Stimulated activated naive B cell treated with anti-CD40 and anti-IgM and Interleukin-4, amounts not matched to agents 10 μg/mL and 1 μg/mL and 100 μg/mL, for 72 hours (primary cell): Measurements from ENCODE around the gene RGSL1.

Experiments used
- ATAC-seq, 2 donors: fragments of 150-1000 bp; cut with Tn5 transposase; replicated peaks; 2 replicates each; pipeline ENCODE4 v1.10.0; 2021; ENCODE audit warnings: moderate library complexity in 1 of 2
- DNase-seq: peaks from one replicate; pipeline ENCODE4 v3.0.0; 2021
- H3K27ac Mint-ChIP-seq: one replicate; pipeline ENCODE4 v1.8.0; 2022; ENCODE audit warnings: mild to moderate bottlenecking, mixed read lengths
- H3K27me3 Mint-ChIP-seq, 2 donors: one replicate each; pipeline ENCODE4 v1.8.0; 2022; ENCODE audit warnings: mixed read lengths in 2 of 2
- H3K36me3 Mint-ChIP-seq, 2 donors: one replicate each; pipeline ENCODE4 v1.8.0; 2022; ENCODE audit warnings: mixed read lengths in 2 of 2, mild to moderate bottlenecking in 1 of 2
- H3K4me1 Mint-ChIP-seq, 2 donors: one replicate each; pipeline ENCODE4 v1.8.0; 2022; ENCODE audit warnings: mixed read lengths in 2 of 2, mild to moderate bottlenecking in 1 of 2
- H3K4me3 Mint-ChIP-seq, 2 donors: one replicate each; pipeline ENCODE4 v1.8.0; 2022; ENCODE audit warnings: mild to moderate bottlenecking in 2 of 2, mixed read lengths in 2 of 2, moderate library complexity in 1 of 2
- H3K9me3 Mint-ChIP-seq, 2 donors: one replicate each; pipeline ENCODE4 v1.8.0; 2022; ENCODE audit warnings: mixed read lengths in 2 of 2, mild to moderate bottlenecking in 1 of 2

The RGSL1 gene

GRCh38 chr1:182598296-182598695, 148.3 kb downstream of the RGSL1 start:
- peaks cover 3 to 13% of the 10 kb centered on the region in 2 donors for H3K4me1 Mint-ChIP-seq
- H3K36me3 Mint-ChIP-seq, result peaks cover 0 to 11% of the 10 kb centered on the region in 2 donors
- ATAC-seq (no peak), DNase-seq (no peak)
- H3K4me3 Mint-ChIP-seq, result no peak overlapping the region
- H3K9me3 Mint-ChIP-seq, result no peaks in the 10 kb centered on the region
- H3K27ac Mint-ChIP-seq, result no peak overlapping the region
- no peaks in the 10 kb centered on the region for H3K27me3 Mint-ChIP-seq

GRCh38 chr1:182599339-182599738, 149.4 kb downstream of the RGSL1 start:
- Mint-ChIP-seq H3K27ac (no peak overlapping the region), H3K36me3 (peaks cover 3 to 11% of the 10 kb centered on the region in 2 donors), H3K4me1 (peaks cover 4 to 13% of the 10 kb centered on the region in 2 donors), H3K4me3 (no peak overlapping the region), H3K27me3 (peaks cover 0 to 1% of the 10 kb centered on the region in 2 donors), H3K9me3 (no peaks in the 10 kb centered on the region)
- ATAC-seq, result no peak
- DNase-seq, result no peak

- ATAC-seq (no peak), DNase-seq (no peak)
- H3K27me3 Mint-ChIP-seq, result peaks cover 0 to 3% of the 10 kb centered on the region in 2 donors
- peaks cover 7 to 13% of the 10 kb centered on the region in 2 donors for H3K4me1 Mint-ChIP-seq
- H3K9me3 Mint-ChIP-seq, result no peaks in the 10 kb centered on the region
- peaks cover 3 to 11% of the 10 kb centered on the region in 2 donors for H3K36me3 Mint-ChIP-seq
- H3K27ac Mint-ChIP-seq, result peak overlapping the region; percentile 27
- no peak overlapping the region for H3K4me3 Mint-ChIP-seq
Observed at GRCh38 chr1:182600036-182600713, 150.2 kb downstream of the RGSL1 start.

GRCh38 chr1:182600745-182601415, 150.9 kb downstream of the RGSL1 start:
- Mint-ChIP-seq H3K27me3 (peaks cover 0 to 3% of the 10 kb centered on the region in 2 donors), H3K4me1 (peaks cover 7 to 13% of the 10 kb centered on the region in 2 donors), H3K36me3 (peaks cover 3 to 11% of the 10 kb centered on the region in 2 donors), H3K9me3 (no peaks in the 10 kb centered on the region), H3K27ac (no peak overlapping the region), H3K4me3 (no peak overlapping the region)
- DNase-seq, result no peak
- no peak for ATAC-seq

GRCh38 chr1:182601416-182601786, 151.5 kb downstream of the RGSL1 start:
- DNase-seq (peak; percentile 42), ATAC-seq (peak in 1 of 2 donors; percentile 11)
- H3K27ac Mint-ChIP-seq, result no peak overlapping the region
- peaks cover 0 to 3% of the 10 kb centered on the region in 2 donors for H3K27me3 Mint-ChIP-seq
- peaks cover 3 to 11% of the 10 kb centered on the region in 2 donors for H3K36me3 Mint-ChIP-seq
- H3K9me3 Mint-ChIP-seq, result no peaks in the 10 kb centered on the region
- H3K4me1 Mint-ChIP-seq, result peaks cover 7 to 13% of the 10 kb centered on the region in 2 donors
- H3K4me3 Mint-ChIP-seq, result no peak overlapping the region

- H3K9me3 Mint-ChIP-seq, result no peaks in the 10 kb centered on the region
- H3K36me3 Mint-ChIP-seq, result peaks cover 3 to 11% of the 10 kb centered on the region in 2 donors
- H3K4me1 Mint-ChIP-seq, result peaks cover 7 to 14% of the 10 kb centered on the region in 2 donors
Observed at GRCh38 chr1:182601913-182602312, 152.0 kb downstream of the RGSL1 start.

GRCh38 chr1:182602935-182603645, 153.1 kb downstream of the RGSL1 start:
- no peak overlapping the region for H3K4me3 Mint-ChIP-seq
- peaks cover 10 to 20% of the 10 kb centered on the region in 2 donors for H3K4me1 Mint-ChIP-seq
- no peaks in the 10 kb centered on the region for H3K9me3 Mint-ChIP-seq
- H3K27ac Mint-ChIP-seq, result peak overlapping the region; percentile 92
- ATAC-seq, result peak; percentile 59 to 68
- H3K36me3 Mint-ChIP-seq, result peaks cover 3 to 11% of the 10 kb centered on the region in 2 donors
- peaks cover 3 to 5% of the 10 kb centered on the region in 2 donors for H3K27me3 Mint-ChIP-seq
- peak; percentile 15 for DNase-seq

More at GRCh38 chr1:182601913-182602312, 152.0 kb downstream of the RGSL1 start:
- H3K27ac Mint-ChIP-seq, result no peak overlapping the region
- peaks cover under 1 to 3% of the 10 kb centered on the region in 2 donors for H3K27me3 Mint-ChIP-seq
- H3K4me3 Mint-ChIP-seq, result no peak overlapping the region
- DNase-seq, result no peak
- ATAC-seq, result no peak

- ATAC-seq (peak; percentile 17 to 18), DNase-seq (no peak)
- Mint-ChIP-seq H3K27ac (peak overlapping the region; percentile 92), H3K36me3 (peaks cover 3 to 11% of the 10 kb centered on the region in 2 donors), H3K4me3 (no peak overlapping the region), H3K4me1 (peaks cover 10 to 14% of the 10 kb centered on the region in 2 donors), H3K9me3 (no peaks in the 10 kb centered on the region), H3K27me3 (peaks cover 4 to 5% of the 10 kb centered on the region in 2 donors)
Observed at GRCh38 chr1:182603646-182604174, 153.8 kb downstream of the RGSL1 start.

GRCh38 chr1:182604175-182605164, 154.5 kb downstream of the RGSL1 start, which contains the start of gene RGS16:
Gene RGS16 (minus strand): TSS chr1:182604389. CDS start chr1:182604259, 130 bp downstream.
- peak within 1 kb of the TSS; percentile 92 for H3K27ac Mint-ChIP-seq
- no peak within 1 kb of the TSS for H3K4me3 Mint-ChIP-seq
- H3K4me1 Mint-ChIP-seq, result peaks cover 13 to 14% of the 10 kb centered on the region in 2 donors
- no peaks in the 10 kb centered on the region for H3K9me3 Mint-ChIP-seq
- peaks cover 5 to 8% of the 10 kb centered on the region in 2 donors for H3K27me3 Mint-ChIP-seq
- H3K36me3 Mint-ChIP-seq, result peaks cover 3 to 10% of the 10 kb centered on the region in 2 donors
- ATAC-seq, result peak; percentile 93 to 97
- peak; percentile 87 for DNase-seq

- no peak overlapping the region for H3K27ac Mint-ChIP-seq
- ATAC-seq (no peak), DNase-seq (no peak)
- peaks cover 7 to 16% of the 10 kb centered on the region in 2 donors for H3K4me1 Mint-ChIP-seq
- H3K36me3 Mint-ChIP-seq, result peaks cover 3% of the 10 kb centered on the region in 2 donors
- H3K9me3 Mint-ChIP-seq, result no peaks in the 10 kb centered on the region
- no peak overlapping the region for H3K4me3 Mint-ChIP-seq
- H3K27me3 Mint-ChIP-seq, result peaks cover 26 to 34% of the 10 kb centered on the region in 2 donors
Observed at GRCh38 chr1:182607566-182607965, 157.6 kb downstream of the RGSL1 start.

GRCh38 chr1:182608236-182608635, 158.3 kb downstream of the RGSL1 start:
- no peak for DNase-seq
- H3K4me3 Mint-ChIP-seq, result no peak overlapping the region

GRCh38 chr1:182608845-182609610, 159.1 kb downstream of the RGSL1 start:
- no peak for DNase-seq
- H3K4me1 Mint-ChIP-seq, result peaks cover 11 to 15% of the 10 kb centered on the region in 2 donors

More at GRCh38 chr1:182608236-182608635, 158.3 kb downstream of the RGSL1 start:
- H3K27ac Mint-ChIP-seq, result no peak overlapping the region
- peaks cover 31 to 40% of the 10 kb centered on the region in 2 donors for H3K27me3 Mint-ChIP-seq
- ATAC-seq, result no peak
- H3K36me3 Mint-ChIP-seq, result peaks cover under 1 to 3% of the 10 kb centered on the region in 2 donors
- H3K9me3 Mint-ChIP-seq, result no peaks in the 10 kb centered on the region
- peaks cover 7 to 13% of the 10 kb centered on the region in 2 donors for H3K4me1 Mint-ChIP-seq

More at GRCh38 chr1:182608845-182609610, 159.1 kb downstream of the RGSL1 start:
- no peak overlapping the region for H3K4me3 Mint-ChIP-seq
- no peaks in the 10 kb centered on the region for H3K9me3 Mint-ChIP-seq
- peaks cover 38 to 48% of the 10 kb centered on the region in 2 donors for H3K27me3 Mint-ChIP-seq
- H3K27ac Mint-ChIP-seq, result no peak overlapping the region
- H3K36me3 Mint-ChIP-seq, result no peaks in the 10 kb centered on the region
- no peak for ATAC-seq
